H54 (cell line): ENCODE results near the gene ETV6.

Source experiments
- DNase-seq: peaks from one replicate; pipeline ENCODE4 v3.0.0; 2011; ENCODE audit warnings: low spot score, mixed read lengths; ENCODE audit not compliant: insufficient read length
- FAIRE-seq: peaks from 3 replicates; lab custom pipeline; 2011; peaks lifted over from hg19 to GRCh38; lab: Jason Lieb, UNC
- POLR2A ChIP-seq: IDR thresholded peaks from 2 replicates; pipeline ENCODE4 v1.6.1; 2011; ENCODE audit warnings: low read depth, mild to moderate bottlenecking, low read length

The ETV6 gene

DNA sequence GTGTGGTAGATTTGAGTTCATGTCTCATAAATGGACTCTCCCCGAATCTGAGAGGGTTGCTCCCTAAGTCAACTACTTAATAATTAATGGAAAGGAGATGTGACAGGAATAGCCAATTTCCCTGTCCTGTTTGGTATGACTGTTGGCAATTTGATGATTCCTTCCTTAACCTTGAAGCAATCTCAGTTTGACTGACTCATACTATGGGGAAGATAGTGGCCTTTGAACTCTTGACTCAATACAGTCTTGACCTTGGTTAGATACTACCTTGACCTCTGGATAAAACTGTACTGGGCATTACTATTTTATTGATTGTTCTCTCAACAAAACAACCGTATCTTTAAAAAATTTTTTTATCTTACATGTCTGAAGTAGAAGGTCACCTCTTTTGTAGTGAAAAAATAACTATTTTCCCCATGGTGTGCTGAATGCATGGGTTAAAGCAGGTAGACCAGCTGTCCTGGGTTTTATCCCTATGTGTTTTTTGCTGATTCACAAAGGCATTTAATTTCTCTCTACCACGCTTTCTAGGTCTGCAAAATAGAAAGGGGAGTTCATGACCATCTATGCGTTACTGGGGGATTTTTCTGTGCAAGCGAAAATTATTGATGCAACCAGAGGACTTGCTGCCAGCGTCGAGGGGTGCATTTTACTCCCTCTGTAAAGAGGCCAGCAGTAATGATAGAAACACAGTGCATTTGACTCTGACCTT is 80.1 kb downstream of the ETV6 start:
- no peak for TF ChIP-seq POLR2A
- no peak for DNase-seq
- no peak for FAIRE-seq

DNA sequence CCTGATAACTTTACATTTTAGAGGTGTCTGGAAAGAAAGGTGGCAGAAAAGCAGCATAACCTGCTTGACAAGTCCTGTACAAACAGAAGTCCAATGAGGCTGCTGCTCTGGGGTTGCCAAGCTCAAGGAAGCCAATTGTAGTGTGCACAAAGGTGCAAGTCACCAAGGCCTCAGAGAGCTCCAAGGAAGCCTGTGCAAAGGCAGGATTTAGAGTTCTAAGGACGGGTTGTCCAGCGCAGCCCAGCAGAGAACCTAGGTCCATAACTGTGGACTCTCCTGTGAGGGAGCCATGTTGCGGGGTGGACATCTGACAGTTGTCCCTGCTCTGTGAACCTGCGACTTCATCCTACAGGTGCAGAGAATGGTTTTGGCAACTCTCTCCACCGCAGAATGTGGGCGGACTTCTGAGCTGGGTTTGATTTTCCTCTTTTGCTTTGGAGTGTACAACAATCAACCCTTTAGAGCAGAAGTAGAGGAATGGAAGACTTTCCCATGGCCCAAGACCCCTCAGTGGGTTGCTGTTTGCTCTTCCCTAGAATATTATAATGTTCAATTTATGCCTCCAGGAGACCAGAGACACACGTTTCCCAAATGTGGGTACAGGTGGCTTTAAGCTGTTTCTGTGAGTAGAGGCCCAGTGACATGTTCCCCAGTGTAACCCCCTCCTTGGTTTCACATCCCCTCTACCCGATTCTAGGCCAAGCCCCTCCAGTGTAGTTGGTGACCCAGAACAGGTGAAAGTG is 81.0 kb downstream of the ETV6 start:
- no peak for TF ChIP-seq POLR2A
- FAIRE-seq (no peak), DNase-seq (no peak)

DNA sequence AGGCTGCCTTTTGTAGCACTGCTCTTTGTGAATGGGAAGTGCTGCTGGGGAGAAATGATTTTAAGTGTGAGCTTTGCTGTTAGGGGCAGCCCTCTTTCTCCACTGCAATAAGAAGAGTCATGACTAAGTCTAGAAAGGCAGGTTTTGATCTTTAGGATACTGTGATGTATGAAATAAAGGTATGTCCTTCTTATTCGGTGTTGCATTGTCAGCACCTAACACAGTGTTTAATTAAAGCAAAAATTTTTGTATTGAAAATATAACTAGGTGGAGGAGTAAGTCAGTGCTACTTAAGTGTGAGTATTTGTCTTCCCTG is 81.5 kb downstream of the ETV6 start:
- DNase-seq = no peak
- TF ChIP-seq POLR2A = no peak
- no peak for FAIRE-seq

DNA sequence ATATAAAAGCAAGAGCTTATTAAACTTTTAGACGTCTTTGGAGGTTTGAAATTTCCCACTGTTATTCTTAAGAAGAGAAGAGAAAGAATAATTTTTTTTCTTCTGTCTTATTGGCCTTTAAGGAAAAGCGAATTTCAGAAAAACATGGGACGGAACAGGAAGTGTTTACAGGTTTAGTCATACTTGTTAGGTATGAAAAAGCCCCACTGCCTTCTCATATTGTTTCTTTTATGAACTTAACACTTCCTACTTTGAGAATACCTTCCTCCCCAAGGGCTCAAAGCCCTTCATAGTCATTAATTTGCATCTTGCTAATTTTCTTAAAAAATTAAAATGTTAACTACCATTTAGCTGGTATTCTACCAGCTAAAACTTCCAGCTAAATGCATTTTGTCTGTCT is 82.0 kb downstream of the ETV6 start:
- FAIRE-seq (peak; percentile 78), DNase-seq (no peak)
- no peak for TF ChIP-seq POLR2A

DNA sequence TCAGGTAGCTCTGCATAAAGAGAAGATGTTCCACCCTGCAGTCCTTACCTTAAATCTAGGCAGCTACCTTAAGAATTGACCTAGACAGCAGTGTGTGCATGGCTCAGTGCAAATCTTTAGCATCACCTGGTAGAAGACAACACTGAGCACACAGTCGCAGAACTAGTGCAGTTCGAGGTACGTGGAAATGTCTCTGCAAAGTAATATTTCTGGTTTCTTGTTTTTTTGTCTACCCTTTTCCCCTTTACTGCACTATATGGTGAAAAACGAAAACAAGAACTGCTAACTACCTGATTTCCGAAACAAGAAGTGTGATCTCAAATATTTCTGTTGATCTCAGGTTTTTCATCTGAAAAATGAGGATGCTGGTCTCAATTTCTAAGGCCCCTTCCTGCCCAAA is 82.5 kb downstream of the ETV6 start:
- no peak for FAIRE-seq
- TF ChIP-seq POLR2A = no peak
- no peak for DNase-seq

DNA sequence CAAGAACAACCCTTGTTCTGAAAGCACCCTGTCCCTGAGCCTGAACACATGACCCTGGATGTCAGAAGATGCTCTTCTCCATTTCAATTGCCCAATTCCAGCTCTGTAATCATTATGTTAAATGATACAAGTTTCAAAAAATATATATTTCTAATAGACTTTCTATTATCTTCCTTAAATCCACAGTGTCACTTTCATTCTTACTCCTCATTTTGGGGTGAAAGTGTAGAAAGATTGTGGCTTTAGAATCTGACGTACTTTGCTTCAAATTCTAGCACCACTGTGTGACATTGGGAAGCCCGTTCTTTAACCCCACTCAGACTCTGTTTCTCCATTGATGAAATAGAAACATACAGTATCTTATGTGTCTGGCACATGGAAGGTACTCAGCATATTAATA is 83.2 kb downstream of the ETV6 start:
- DNase-seq (no peak), FAIRE-seq (no peak)
- no peak for TF ChIP-seq POLR2A

DNA sequence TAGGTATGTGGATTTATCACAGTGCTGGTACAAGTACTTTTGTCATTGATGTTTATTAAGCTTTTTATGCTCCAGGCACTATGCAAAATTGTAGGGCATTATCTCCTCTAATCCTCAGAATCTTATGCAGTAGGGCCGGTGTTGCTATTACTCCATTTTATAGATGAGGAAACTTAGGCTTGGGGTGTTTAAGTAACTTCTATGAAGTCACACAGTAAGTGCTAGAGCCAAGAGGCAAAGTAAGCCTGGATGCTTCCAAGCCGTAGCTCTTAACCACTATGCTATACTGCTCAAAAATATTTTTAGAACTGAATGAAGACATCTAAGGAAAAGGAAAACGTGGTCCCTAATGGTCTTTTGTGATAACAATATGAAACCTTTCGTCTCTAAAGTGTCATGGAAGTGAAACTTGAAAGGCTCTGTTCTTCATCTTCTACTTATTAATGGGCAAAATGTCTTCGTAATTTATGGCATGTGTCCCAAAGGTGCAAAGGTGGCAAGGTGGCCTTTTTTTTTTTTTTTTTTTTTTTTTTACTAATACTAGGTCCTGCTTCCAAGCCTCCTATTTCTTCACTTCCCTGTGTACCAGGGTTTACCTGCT is 85.2 kb downstream of the ETV6 start:
- DNase-seq (no peak), FAIRE-seq (no peak)
- TF ChIP-seq POLR2A = no peak

DNA sequence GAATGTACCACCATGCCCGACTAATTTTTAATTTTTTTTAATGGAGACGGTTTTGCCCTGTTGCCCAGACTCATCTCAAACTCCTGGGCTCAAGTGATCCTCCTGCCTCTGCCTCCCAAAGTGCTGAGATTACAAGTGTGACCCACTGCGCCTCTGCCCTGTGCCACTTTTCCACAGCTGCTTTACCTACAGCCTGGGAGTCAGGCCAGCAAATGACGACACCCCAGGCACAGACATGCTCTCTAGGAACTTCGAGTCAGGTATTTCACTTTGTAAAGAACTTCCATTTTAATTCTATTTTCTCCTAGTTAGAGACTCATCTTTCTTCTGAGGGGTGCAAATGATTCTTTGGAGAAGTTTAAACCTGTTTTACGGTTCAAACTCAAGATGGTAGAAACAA is 89.0 kb downstream of the ETV6 start:
- no peak for DNase-seq
- FAIRE-seq = no peak
- TF ChIP-seq POLR2A = no peak

DNA sequence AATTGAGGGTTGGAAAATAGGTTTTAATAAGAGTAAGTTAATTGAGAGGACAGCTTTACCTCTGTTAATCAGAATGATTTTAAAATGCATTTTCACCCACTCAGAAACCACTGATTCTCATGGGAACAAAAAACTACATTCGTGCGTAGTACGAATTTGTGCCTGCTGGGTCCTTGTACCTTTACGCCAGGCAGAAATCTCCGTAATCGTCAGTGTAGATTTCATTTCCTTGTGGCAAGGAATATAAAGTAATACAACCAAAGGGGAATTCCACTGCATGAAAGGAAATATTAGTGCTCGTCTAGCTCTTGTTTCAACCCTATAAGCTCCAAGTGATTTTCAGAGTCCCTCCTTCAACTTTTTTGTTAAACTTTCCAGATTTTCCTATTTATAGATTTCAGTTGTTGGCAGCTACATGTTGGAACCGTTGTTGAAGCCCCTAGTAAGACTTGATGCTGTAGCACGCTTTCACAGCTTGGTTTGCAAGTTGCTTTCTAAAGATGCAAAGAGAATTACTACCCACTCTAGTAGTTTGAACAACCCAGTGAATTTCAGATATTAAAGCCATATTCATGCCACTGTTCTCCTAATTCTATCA is 90.6 kb downstream of the ETV6 start:
- TF ChIP-seq POLR2A = no peak
- no peak for FAIRE-seq
- no peak for DNase-seq

DNA sequence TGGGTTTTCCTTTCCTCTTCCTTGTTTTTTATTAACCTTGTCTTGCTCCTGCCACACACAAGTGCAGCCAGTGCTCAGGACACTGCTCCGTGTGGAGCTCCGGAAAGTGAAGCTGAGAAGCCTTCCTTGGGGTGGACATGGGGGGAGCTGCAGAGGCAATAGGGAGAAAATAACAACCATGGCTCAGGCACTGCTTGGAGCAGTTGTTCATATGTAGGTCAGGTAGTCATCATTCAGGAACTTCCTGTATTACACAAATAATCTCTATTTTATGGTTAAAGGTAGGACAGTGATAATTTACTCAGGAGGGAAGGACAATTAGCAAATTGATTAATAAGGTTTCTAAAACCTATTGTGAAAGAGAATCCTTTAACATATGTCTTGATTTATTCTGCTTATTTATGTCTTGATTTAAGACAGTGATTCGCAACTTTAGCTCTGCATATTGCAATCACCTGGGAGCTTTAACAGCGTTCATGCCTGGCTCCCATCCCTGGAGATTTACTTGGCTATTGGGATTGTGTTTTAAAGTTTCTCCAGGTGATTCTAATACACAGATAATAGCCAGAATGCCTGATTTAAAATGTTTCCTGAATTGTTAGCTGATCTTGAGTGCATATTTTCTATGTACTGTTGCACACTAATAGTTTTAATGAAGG is 92.1 kb downstream of the ETV6 start:
- no peak for FAIRE-seq
- TF ChIP-seq POLR2A = no peak
- DNase-seq = no peak

DNA sequence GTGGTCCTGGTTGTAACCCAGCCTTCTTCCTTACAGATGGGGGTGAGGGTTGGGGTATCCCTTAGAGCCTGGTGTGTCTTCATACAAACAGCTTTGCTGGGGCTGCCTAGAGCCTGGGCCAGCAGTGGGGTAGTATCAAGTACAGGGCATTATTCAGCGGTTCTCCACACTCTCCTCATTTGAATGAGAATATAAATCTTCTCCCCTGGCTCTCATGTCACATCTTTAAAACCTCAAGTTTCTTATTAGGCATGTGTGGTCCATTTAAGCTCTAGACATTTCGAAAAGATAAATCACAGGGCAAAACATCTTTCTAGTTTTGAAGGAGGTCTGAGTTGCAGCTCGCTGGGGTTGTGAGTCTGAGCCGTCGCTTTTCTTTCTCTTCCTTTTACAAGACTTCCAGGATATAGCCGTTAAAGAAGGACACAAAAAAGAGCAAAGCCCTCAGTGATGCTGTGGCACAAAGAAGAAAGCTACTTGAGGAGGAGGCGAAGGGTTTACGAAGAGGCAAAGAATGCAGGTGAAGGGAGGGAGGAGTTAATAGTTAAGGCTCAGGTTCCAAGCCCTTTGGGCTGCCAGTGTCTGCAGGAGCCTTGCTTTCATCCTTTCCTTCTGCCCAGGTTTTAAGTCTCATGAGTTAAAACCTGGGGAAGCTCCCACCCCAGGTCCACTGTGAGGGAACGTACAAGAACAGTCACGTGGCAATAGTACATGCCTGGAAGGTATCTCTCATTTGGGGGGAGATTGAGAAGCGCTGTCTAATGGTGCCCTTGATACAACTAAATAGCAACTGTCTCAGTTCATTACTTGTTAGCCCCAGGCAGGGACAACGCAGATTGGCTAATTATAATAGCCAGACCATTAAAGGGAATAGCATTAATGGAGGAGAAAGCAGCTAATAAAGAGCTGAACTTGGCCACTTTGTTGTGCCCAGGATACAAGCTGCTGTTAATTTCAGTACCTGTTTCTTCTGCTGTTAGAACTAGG is 94.2 kb downstream of the ETV6 start:
- DNase-seq (no peak), FAIRE-seq (no peak)
- no peak for TF ChIP-seq POLR2A

DNA sequence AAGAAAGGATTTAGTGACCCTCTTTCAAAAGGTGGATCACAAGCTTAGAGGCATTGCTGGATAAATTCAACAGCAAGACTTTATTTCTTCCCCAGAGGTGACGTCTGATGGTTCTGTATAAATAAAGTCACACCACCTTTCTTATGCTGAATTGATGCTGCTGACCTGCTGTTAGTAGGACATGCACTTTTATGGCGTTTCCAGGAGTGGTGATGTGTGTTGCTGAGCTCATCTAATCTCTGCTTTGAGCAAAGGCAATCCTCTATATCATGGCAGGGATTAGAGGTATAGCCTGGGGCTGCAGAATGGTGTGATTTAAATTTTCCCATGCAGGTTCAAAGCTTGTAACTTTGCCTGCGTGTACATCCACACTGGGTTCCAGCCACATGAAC is 94.9 kb downstream of the ETV6 start:
- DNase-seq (no peak), FAIRE-seq (no peak)
- no peak for TF ChIP-seq POLR2A

DNA sequence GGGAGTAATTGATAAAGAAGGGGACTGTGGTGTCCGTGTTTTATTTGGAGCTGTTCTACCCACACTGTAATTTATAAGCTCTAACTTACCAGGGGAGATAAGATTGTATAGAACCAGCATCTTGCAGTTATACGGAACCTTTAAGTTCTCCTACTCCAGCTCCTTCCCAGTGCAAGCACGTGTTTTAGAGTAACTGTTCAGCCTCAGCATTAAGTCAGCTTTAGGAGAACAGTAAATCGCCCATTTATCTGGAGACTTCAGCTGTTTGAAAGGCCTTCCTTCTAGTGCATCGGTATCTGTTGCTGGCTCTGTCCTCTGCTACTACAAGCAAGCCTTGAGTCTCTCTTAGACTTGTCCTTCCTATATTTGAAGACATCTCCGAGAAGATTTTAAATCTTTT is 95.6 kb downstream of the ETV6 start:
- TF ChIP-seq POLR2A = no peak
- DNase-seq (no peak), FAIRE-seq (no peak)
